Measurements from ENCODE around the gene SKIDA1.

SKIDA1 gene

DNA sequence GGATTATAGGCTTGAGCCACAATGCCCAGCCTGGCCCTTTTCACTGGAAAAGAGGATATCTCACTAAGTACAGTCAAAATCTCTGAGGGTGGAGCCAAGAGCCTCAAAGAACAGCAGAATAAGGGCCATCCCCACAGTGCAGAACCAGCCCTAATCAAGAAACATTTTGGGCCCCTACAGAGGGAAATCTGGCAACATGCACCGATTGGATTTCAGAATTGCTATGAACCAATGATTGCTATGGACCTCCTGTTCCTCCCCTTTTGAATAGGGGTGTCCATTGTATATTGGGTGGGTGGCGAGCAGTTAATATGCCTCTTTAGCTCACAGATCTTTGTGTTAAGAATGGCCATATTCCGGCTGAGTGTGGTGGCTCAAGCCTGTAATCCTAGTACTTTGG is 42.7 kb downstream of the SKIDA1 start:
- no peak for DNase-seq (ENCODE audit: low read depth)

DNA sequence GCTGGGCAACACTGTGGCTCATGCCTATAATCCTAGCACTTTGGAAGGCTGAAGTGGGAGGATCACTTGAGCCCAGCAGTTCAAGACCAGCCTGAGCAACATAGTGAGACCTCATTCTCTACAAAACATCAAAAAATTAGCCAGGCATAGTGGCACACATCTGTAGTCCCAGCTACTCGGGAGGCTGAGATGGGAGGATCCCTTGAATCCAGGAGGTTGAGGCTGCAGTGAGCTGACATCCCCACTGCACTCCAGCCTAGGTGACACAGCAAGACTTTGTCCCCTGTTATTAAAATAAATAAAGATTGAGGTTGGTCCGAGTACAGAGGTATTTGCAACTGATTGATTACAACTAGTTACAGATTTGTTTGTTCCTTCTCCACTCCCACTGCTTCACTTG is 44.1 kb downstream of the SKIDA1 start:
- no peak for DNase-seq (ENCODE audit: low read depth)

DNA sequence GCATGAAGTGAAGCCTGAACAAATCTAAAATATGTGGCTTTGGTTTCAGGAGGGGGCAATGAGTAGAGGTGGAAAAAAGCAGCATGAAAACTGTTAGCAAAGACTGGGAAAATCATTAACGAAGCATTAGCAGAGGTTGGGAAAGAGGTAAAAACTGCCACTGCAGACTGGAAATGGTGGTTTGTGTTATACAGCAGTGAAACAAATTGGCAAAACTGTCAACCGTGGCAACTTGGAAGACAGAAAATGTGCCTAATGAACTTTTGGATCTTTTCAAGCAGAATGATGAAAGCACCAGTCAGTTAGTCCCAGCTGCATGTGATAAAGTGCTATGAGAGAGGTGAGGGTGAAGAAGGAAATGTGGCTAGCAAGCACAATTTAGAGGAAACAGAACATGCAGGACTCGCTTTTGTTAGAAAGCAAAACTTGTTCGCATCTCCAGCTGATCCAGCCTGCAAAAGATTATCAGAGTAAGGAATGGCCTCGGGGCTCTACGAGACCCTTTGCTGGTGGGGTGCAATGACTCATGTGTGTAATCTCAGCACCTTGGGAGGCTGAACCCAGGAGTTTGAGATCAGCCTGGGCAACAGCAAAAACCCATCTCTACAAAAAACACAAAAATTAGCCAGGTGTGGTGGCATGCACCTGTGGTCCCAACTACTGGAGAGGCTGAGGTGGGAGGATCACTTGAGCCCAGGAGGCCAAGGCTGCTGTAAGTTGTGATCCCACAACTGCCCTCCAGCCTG is 45.7 kb downstream of the SKIDA1 start:
- DNase-seq (ENCODE audit: low read depth): no peak

DNA sequence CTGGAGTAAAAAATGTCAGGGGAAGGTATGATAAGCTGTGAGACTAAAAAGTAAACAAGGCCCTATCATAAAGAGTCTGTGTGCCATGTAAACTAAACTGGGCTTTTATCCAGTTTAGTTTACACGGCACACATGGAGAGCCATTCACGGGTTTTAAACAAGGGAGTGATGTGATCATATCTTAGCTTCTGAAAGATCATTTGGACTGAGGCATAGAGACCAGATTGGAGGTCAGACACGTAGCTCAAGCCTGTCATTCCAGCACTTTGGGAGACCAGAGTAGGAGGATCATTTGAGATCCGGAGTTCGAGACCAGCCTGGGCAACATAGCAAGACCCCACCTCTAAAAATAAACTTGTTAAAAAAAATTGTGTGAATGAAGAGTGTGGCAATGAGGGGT is 50.1 kb downstream of the SKIDA1 start:
- DNase-seq (ENCODE audit: low read depth): no peak

DNA sequence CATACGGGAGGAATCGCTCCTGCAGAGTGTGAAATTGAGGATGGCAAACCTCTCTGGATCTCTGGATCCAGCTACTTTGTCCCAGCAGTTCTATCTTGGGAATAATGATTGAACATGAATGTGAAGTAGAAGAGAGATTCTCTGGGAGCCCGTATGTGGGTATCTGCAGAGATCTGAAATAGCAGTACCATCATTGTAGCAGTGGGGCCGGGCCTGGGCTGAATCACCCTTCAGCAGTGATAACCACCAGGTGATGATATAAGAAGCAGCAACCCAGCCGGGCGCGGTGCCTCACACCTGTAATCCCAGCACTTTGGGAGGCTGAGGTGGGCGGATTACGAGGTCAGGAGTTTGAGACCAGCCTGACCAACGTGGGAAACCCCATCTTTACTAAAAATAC is 51.9 kb downstream of the SKIDA1 start:
- DNase-seq (ENCODE audit: low read depth): no peak

DNA sequence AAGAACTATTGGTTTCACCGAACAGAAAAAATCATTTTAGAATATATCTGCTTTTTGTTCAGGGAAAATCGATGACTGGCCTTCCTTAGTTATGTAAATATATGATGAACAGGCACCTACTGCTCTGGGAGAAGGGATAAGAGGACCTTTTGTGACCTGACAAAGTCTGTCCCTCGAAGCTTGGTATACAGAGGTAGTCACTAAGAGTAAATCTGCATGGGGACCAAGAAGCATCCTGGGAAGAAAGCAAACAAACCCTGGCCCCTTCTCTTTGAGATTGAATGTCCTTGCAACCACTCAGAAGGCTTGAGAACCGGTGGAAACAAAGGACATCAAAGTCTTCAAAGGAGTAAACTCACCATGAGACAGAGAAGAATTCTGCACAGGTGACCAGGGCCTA is 52.3 kb downstream of the SKIDA1 start:
- no peak for DNase-seq (ENCODE audit: low read depth)

DNA sequence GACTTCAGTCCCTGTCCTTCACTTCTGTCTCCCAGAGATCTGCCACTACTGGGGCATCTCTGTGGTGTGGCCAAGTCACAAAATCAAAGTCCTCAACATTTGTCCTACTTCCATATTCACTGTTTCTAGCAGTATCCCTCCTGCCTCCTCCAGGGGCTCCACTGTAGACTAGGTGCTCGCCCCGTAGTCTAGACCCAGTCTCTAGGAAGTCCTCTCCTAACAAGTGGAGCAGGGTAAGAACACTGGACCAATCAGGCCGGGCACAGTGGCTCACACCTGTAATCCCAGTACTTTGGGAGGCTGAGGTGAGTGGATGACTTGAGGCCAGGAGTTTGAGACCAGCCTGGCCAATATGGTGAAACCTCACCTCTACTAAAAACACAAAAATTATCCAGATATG is 57.4 kb downstream of the SKIDA1 start:
- DNase-seq (ENCODE audit: low read depth): no peak

DNA sequence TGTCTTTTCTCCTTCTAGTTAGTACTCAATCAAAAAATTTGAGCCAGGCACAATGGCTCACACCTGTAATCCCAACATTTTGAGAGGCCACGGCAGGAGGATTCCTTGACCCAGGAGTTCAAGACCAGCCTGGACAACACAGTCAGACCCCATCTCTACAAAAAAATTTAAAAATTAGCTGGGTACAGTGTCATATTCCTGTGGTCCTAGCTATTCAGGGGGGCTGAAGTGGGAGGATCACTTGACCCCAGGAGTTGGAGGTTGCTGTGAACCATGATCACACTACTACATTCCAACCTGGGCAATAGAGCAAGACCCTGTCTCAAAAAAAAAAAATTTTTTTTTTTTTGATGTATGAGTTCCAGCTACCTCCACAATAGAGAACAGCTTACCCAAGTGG is 57.8 kb downstream of the SKIDA1 start:
- no peak for DNase-seq (ENCODE audit: low read depth)

DNA sequence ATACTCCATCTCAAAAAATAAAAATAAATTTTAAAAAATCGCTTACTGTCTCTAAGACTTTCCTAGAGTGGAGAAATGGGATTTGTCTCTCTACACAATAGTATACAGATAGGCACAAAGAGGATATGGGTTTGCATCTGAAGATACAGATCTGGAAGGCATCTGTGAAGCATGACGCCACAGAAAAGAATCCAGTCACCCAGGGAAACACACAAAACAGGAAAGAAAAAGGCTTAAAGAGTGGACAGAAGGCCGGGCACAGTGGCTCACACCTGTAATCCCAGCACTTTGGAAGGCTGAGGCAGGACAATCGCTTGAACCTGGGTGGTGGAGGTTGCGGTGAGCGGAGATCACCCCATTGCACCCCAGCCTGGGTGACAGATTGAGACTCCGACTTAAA is 61.3 kb downstream of the SKIDA1 start:
- DNase-seq (ENCODE audit: low read depth): no peak

Measured in fibroblast of the conjunctiva (primary cell).